HL-60/S4 (cell line): Measurements from ENCODE around the gene AKTIP.
"Not testable (repeated sequence)": the region's sequence is repeated elsewhere in the genome, so short reads cannot be mapped to it uniquely, and the experiment has no call there.

Experiments used
- in situ Hi-C: fragments of 300-500 bp; cut with MboI; formaldehyde crosslinking; loops from 2 replicates; pipeline ENCODE4 v1.14.3; 2022; ENCODE audit warnings: low sequenced_read_pairs

The AKTIP gene

DNA sequence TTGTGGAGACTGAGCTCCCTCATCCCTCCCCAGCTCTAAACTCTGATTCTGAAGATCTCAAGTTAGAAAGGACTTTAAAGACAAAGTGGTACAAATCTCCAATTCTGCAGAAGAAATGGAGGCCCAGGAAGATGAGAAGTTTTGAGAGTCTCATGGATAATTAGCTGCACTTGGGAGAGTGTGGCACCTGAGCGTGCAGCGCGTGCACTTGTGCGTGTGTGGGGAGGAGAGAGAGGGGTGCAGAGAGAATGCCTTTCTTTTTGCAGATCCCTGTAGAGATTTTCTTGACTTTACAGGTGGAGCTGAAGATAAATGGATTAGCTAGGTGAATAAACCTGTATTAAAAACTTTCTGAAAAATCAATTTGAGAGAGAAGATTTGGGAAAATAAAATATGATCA is 14.8 kb upstream of the AKTIP start:
- in situ Hi-C loops = no loop called here

DNA sequence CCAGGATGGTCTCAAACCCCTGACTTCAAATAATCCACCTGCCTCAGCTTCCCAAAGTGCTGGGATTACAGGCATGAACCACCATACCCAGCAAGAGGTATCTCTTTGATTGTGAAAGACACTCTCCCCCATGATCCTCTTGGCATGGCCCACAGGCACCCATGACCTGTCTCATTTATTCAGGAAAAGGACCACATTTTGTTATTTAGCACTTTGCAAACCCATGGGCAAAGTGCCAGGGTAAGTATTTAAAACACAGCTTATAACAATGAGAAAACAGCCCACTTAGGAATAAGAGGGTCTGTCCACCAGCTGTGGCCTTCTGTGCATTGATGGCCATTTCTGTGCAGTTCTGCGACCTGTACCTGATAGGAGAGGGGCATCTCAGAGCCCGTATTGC is 12.8 kb upstream of the AKTIP start:
- in situ Hi-C loops = no loop called here

GRCh38 chr16:53515259-53515658 is 12.2 kb upstream of the AKTIP start:
- in situ Hi-C loops = no loop called here

DNA sequence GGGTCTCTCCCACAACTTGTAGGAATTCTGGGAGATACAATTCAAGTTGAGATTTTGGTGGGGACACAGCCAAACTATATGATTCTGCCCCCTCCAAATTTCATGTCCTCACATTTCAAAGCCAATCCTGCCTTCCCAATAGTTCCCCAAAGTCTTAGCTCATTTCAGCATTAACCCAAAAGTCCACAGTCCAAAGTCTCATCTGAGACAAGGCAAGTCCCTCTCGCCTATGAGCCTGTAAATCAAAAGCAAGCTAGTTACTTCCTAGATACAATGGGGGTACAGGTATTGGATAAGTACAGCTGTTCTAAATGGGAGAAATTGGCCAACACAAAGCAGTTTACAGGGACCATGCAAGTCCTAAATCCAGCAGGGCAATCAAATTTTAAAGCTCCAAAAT is 9.8 kb upstream of the AKTIP start:
- in situ Hi-C loops = not testable (repeated sequence)

DNA sequence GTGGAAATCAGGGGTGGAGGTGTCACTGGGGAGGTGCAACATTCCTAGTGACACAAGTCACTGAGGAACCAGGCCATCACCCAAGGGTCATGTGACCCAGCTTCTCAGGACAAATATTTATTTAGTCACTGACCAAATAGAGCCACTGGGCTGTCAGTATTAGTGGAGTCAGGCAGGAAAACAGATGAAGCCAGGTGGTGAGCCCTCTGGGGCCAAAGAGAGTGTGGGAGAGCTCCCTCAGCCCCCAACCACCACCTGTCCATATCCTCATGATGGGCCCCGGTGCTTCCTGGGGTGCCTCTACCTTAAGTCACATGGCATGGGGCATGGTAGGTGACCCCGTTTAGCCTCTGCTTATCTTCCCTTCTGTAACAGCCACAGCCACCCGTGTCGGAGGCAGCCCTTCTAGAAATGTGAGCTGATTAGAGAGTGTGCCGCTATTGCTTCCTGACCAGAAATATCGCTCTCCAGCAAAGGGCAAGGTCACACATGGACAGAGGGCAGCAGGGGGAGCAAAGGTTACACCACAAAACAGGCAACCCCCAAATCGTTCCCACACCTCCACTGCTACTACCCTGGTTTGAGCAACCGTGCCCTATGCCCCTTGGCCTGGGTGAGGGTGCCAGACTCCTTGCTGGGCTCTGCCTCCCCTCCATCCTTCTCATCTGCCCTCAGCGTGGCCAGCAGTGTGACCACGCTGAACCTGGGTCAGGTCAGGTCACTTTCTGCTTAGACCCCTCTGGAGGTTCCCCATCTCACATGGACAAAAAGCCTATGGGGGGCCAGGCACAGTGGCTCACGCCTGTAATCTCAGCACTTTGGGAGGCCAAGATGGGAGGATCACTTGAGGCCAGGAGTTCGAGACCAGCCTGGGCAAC is 8.6 kb upstream of the AKTIP start:
- in situ Hi-C loops = no loop called here

DNA sequence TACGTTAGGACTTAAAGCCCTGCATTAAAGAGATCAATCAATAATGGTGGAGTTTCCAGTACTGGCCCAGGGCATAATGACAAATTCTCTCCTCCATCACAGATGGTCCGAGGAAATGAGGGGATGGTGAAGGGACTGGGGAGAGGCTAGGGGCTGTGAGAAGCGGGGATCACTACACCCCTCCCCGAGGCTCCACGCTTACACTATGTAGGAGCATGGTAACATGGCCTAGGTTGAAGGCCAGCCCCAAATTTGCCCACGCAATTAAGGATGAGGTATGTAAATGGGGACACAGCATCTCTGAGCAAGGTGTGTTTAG is 8.0 kb upstream of the AKTIP start:
- in situ Hi-C loops = no loop called here

GRCh38 chr16:53510704-53511070 is 7.7 kb upstream of the AKTIP start:
- in situ Hi-C loops = no loop called here

DNA sequence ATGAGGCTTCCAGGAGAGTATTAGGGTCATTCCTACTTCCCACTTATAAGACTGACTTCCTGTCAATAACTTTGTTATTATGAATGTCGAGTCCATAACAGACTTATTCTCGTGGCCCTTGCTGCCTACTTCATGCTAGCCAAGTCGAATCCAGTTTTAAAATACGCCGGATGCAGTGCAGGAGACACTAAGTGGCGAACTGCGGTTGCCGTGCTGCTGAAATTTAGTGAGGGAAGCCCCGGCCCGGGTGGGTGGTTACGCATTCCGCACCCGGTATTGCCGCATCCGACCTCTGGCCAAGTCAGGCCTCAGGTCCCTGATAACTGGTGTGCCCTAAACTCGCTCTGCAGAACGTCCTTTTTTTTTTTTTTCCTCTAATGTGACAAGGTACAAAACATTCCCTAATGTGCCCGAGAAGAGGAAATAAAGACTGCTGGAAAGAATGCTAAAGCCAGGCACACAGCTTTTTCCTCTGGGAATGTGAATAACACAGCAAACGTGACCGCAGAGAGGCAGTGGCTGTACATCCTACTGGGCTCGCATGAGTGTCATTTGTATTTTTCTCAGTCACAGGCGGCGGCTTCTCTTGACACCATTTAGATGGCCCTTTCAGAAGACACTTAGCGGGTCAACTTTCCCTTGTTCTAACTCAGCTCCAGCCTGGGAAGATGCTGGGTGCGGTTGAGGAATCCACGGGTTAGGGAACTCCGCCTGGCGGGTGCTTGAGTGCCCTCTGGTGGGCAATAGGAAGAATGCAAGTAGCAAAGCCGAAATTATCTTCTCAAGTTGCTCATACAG is 7.1 kb upstream of the AKTIP start:
- in situ Hi-C loops = no loop called here

- in situ Hi-C loops = no loop called here
Observed at GRCh38 chr16:53507464-53508179, 4.6 kb upstream of the AKTIP start.

DNA sequence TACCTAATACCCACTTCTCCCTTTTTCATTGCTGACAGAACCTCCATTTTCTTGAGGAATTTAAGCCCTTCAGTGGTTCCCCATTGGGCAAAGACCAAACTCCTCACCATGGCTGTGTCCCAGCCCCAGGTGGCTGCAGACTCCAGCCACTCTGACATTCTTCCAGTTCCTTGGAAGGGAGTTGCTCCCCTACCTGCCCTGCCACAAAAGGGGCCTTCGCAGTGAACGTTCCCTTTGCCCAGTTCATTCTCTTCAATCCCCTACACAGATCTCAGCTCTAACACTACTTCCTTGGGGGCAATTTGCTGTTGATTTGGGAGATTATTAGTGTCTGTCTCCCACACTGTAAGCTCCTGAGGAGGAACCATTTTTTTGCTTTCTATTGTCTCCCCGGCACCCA is 3.2 kb upstream of the AKTIP start:
- in situ Hi-C loops = no loop called here

GRCh38 chr16:53504665-53505064 is 1.7 kb upstream of the AKTIP start:
- in situ Hi-C loops = no loop called here

DNA sequence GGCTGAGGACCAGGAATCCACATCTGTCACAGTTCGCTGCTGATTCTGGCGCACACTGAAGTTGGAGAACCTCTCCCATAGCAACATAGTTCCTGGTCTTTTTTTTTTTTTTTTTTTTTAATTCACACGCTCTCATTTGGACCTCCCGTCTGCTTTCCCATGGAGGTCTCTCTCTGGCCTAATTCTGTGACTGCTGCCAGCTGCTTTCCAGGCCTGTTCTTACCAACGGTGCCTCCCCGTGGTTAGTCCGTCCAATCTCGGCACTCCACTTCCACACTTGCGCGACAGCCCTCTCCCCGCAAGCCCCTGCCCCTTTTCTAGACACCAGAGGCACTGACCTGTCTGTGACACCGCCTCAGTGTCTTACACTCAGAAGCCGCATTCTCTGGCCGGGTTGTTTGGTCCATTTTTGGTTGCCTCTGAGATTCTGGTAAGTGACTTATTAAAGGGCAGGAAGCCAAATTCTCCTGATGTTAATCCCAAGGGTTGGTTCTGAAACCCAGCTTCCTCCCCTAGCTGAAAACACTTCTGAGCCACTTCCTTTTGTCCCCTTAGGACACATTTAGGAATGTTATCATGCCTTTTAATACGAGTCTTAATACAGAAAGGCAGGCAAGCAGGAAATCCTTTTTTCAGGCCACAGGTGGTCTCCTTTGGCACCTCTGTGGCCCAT is 1.1 kb upstream of the AKTIP start:
- in situ Hi-C loops = no loop called here

- in situ Hi-C loops = no loop called here
Observed at GRCh38 chr16:53503270-53503923, 388 bp upstream of the AKTIP start.

- in situ Hi-C loops = no loop called here
Observed at GRCh38 chr16:53501216-53501859, 1.7 kb downstream of the AKTIP start.

- in situ Hi-C loops = no loop called here
Observed at GRCh38 chr16:53498984-53499383, 4.0 kb downstream of the AKTIP start.

DNA sequence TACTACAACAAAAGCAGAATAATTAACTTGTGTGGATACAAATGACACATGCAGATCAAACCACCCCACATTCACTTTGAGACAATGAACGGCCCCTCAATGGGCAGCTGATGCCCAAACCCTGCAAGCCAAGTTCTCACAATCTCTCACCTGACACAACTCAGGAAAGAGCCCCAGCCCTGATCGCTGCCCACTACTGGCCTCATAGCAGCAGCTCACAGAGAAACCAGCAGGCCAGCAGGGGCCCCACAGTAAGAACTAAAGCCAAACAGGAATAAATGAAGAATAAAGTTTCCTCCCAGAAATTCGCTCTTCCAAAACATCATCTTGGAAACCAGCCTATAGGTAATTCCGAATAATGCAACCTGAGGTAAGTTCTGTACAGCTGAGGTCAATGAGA is 7.7 kb downstream of the AKTIP start:
- in situ Hi-C loops = no loop called here

DNA sequence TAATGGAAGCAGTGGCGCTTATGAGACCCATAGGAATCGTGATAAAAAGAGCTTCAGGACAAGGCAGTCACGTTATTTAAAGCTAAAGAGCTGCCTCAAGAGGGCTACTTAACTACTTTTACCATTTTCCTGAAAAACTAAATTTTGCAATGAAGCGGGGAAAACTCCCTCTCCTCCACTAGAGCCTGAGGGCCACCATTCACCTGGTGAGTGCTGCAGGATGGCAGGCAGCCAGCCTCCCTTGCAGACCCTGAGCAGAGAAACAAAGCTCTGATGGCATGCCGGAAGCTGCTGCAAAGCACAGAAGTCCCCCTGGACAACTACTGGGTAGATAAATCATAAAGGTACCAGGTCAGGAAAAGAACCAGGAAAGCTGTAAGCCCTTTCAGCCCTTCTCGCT is 8.4 kb downstream of the AKTIP start:
- in situ Hi-C loops = no loop called here

DNA sequence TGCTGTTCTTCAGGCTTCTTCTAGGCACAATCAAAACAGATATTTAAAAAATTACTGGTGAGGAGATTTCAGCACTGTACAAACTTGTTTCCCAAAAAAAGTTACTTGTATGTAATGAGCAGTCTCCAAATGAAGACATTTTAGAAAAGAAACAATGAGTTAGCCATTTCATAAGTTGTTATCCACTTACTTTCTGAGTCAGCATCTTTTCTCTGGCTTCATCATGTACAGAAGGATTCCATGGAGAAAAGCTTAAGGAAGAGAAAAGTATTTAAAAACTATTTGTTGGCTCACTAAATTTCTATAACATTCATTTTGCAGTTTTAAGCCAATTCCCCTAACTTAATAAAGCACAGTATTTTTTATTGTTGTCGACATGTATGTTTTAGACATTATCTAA is 10.5 kb downstream of the AKTIP start:
- in situ Hi-C loops = no loop called here

DNA sequence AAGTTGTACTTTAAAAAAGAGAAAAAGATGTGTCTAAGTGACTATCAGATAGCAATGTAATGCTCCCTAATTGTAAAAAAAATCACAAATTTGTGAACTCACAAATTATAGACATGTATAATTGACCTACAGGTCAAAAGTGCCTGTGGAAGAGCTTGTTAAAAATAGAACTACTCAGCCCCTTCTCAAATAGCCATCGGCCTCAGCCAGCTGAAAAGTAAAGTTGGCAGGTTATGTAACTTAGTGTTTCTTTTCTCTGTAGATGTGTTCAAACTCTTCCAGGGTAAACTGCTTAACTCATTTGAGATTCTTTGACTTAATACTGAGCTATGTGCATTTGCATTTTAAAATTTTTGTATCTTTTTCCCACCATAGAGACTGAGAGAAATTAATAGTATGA is 13.3 kb downstream of the AKTIP start:
- in situ Hi-C loops = no loop called here

DNA sequence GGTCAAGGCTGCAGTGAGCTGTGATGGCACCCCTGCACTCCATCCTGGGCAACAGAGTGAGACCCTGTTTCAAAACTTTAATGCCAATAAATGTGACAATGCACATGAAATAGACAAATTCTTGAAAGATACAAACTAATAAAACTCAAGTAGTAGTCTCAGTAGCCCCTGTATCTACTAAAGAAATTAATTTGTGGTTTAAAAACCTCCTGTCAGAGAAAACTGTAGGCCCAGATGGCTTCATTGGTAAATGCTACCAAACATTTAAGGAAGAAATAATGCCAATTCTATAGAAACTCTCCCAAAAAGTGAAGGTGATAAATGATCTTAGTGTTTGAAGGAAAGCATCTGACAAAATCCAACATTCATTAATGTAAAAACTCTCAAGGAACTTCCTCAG is 16.8 kb downstream of the AKTIP start:
- in situ Hi-C loops = no loop called here
